Measurements from ENCODE around the gene ZNF318.

DNA sequence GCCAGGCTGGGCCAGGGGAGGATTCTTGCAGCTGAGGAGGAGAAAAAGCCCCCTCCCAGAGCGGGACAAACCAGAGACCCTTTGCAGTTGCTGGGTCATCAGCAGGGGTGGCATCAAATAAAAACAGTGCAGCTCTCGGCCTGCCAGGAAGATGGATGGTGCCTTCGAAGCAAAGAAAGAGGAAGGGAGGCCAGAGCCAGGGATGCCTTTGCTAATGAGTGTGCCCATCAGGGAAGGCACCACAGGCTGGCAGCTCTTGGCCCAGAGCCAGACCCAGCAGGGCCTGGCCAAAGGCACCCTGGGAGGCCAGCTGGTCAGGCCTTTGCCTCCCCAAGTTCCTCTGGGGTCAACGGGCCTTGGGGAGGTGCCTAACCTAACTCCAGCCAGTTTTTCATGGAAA lies 26.3 kb upstream of the ZNF318 start:
- no peak for TF ChIP-seq POLR2A (IDR thresholded peaks at IDR 0.05)
- TF ChIP-seq, protein P1, sequence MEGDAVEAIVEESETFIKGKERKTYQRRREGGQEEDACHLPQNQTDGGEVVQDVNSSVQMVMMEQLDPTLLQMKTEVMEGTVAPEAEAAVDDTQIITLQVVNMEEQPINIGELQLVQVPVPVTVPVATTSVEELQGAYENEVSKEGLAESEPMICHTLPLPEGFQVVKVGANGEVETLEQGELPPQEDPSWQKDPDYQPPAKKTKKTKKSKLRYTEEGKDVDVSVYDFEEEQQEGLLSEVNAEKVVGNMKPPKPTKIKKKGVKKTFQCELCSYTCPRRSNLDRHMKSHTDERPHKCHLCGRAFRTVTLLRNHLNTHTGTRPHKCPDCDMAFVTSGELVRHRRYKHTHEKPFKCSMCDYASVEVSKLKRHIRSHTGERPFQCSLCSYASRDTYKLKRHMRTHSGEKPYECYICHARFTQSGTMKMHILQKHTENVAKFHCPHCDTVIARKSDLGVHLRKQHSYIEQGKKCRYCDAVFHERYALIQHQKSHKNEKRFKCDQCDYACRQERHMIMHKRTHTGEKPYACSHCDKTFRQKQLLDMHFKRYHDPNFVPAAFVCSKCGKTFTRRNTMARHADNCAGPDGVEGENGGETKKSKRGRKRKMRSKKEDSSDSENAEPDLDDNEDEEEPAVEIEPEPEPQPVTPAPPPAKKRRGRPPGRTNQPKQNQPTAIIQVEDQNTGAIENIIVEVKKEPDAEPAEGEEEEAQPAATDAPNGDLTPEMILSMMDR (IDR thresholded peaks at IDR 0.05 in 8 of 11, conservative IDR thresholded peaks at IDR 0.05 in 3 of 11), result no peak
- TF ChIP-seq POLR2AphosphoS5 (IDR thresholded peaks at IDR 0.05), result no peak

All from spleen (tissue), 7 donors.